Measurements from ENCODE around the gene C14orf93.

C14orf93 gene

DNA sequence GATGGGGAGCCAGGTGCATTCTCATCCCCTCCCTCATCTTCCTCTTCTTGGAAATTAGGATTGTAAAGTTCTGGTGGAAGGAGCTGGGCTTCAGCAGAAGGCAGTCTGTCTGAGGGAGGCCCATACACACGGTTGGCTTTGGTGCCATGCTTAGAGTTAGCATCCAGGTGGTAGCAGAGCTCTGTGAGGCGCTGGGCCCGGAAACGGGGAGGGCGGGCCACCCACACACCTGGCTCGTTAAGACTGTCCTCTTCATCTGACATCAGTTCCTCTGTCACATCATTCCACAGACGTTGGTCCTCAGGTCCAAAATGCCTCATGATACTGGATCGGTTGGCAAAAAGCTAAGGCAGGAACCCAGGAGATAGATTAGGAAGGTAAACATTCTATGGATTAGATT lies 22.7 kb downstream of the C14orf93 start:
- no peak for DNase-seq

- DNase-seq, result no peak
Observed at GRCh38 chr14:22986508-22987054, 23.4 kb downstream of the C14orf93 start.

DNA sequence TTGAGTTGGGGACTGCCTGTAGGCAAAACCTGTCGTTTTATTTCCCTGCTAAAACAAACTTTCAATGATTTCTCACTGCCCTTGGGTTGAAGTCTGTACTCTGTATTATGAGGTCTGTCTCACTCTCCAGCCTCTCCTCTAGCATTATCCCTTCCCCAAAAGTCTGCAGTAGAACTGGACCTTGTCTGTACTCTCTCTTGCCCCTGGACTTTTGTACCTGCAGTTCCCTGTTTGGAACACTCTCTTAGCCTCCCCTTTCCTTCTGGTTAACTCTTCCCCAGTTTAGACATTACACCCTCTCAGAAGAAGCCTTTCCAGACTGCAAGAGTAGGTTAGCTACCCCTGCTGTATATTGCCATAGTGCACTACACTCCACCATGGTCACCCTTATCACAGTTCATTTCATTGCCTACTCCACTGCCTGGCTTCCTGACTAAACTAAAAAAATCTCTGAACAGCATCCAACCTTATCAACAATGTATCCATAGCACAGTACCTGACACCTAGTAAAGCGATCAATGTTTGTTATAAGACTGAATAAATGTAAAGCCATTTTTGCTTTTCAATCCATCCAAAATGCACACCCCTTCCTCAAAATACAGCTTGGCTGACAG lies 23.9 kb downstream of the C14orf93 start:
- DNase-seq, result no peak

DNA sequence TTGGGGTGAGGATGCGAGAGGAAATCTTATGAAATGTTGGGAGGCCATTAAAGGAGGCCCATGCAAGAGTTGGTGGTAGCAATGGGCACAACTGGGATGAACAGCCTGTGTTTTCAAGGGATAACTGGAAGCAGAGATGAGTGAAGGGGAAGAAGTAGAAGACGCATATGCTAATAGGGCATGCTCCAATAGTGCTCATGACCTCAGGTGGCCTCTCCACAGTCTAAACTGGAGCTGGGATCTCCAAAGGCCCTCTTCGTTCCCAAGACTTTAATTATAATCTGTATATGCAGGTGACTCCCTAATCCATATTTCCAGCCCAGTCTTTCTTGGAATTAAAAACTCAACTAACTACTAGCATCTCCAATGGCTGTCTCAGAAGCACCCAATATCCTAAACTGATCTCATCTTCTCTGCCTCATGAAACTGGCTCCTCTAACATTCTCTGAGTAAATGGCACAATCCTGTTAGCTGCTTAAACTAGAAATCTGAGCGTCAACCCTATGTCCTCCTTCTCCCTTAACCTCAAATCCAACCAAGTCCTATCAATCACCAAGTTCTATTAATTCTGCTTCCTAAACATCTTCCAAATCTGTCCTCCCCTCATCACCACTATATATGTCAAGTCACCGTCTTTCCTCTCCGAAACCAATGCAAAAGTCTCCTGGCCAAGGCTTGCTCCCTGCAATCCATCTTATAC lies 24.8 kb downstream of the C14orf93 start:
- DNase-seq, result no peak

- peak; percentile 34 for DNase-seq
Observed at GRCh38 chr14:22982477-22983245, 27.3 kb downstream of the C14orf93 start, which contains the start of gene AJUBA. Gene AJUBA (minus strand): TSS chr14:22982551. CDS start chr14:22982266, 285 bp downstream.

- DNase-seq, result no peak
Observed at GRCh38 chr14:22981876-22982476, 28.0 kb downstream of the C14orf93 start.

DNA sequence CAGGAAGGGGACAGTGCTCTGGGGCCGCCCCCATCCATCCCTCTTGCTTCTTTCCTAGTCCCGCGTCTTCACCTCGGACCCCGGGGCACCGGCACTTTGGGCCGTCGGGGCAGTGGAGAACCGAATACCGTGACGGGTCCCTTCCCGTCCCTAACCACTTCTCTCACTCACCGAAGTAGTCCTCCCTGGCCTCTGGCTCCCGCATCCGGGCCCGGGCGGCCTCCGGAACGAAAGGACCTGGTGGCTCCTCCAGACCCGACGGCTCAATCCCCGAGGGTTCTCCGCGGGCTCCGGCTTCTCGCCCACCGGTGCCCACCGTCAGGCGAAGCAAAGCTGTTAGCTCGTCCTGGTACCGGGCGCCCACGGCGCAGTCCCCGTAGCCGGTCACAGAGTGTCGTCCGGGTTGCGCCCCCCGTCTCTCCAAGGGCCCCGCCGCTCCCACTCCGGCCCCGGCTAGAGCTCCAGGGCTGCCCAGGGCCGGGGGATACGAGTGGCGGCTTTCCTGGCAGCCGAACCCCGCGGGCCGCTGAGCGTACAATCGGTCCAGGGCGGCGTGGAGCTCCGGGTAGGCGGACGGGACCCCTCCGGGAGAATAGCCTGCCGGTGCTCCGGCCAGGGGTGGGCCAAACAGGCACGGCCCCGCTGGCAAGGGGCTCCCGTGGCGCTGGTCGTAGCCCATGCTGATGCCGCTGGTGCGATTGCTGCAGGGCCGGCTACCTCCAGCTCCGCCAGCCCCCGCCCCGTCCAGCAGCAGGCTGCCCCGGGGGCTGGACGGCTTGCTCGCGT lies 28.7 kb downstream of the C14orf93 start:
- no peak for DNase-seq

GRCh38 chr14:22980672-22981089 lies 29.3 kb downstream of the C14orf93 start:
- no peak for DNase-seq

GRCh38 chr14:22979748-22980392 lies 30.1 kb downstream of the C14orf93 start:
- no peak for DNase-seq

- DNase-seq, result no peak
Observed at GRCh38 chr14:22978981-22979671, 30.8 kb downstream of the C14orf93 start.

GRCh38 chr14:22978487-22978837 lies 31.5 kb downstream of the C14orf93 start:
- no peak for DNase-seq

DNA sequence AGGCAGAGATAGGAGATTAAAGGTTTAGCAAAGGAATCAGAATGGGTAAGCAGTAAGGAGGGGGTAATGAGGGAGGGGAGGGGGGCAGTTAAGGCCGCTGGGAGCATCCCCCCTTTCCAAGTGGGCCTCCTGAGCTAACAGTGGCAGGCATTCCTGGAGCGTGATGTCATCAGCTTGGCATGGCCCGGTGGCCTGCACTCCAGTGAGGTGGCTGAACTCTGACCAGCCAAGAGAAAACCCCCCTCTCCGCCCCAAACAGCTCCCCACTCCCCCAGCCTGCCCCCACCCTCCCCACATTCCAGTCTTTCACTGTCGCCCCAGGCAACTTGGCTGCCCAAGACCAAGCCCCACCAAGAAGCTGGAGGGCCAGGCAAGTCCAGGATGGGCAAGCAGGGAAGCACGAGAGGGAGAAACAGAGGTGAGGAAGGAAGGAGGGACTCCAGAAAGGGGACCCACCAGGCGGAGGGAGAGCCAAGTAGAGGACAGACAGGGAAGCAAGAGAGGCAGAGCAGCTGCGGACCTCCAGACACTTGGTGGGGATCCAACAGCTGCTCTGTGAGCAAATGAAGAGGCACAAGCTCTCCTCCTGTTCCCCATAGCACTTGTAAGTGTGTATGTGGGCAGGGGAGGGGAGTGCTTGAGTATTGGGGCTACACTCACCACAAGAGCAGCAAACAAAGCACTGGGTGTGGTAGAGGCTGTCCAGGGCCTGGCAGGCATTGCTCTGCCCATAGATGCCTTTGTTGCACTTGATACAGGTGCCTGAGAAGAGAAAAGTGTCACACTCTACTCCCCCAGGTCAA lies 32.1 kb downstream of the C14orf93 start:
- DNase-seq, result no peak

DNA sequence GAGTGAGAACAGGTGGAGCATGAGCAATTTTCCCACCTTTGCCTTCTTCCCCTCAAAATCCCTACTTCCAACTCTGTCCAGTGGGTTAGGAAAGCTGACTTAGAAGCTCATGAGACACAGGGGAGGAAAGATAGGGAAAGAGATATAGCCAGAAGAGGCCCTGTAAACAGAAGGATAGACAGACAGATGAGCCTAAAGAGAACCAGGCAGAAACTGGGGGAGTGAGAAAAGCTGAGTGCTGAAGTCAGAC lies 32.6 kb downstream of the C14orf93 start:
- no peak for DNase-seq

GRCh38 chr14:22976620-22977433 lies 33.1 kb downstream of the C14orf93 start:
- no peak for DNase-seq

DNA sequence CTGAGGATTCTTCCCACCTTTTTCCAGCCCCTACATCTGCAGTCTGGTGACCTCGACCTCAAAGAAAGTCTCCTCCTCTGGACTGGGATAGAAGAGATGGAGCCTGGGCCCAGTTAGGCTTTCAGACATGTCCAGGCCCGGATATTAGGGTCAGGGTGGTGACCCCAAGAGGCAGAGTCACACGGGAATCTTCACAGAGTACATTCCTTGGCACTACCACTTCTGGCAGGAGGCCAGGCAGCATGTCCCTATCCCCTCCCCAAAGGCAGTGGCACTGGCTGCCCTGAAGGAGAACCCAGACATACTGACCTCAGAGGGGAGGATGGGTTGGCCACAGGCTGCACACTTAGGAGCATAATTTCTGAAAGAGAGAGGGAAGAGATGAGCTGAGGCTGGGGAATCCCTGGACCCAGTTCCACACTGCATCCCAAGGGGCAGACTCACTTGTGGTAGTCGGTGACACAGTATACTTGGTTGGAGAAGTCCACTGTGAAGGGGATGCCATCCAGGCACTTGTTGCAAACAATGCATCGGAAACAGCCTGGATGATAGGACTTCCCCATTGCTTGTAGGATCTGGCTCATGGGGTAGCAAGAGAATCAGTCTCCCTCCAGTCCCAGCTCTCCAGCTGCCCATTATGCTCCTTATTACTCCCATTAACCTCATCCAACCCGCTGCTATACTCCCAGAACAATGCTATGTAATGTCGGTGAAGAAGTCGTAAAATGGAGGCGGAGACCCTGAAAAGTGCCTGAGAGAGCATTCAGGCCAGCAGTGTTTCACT lies 35.2 kb downstream of the C14orf93 start:
- no peak for DNase-seq

DNA sequence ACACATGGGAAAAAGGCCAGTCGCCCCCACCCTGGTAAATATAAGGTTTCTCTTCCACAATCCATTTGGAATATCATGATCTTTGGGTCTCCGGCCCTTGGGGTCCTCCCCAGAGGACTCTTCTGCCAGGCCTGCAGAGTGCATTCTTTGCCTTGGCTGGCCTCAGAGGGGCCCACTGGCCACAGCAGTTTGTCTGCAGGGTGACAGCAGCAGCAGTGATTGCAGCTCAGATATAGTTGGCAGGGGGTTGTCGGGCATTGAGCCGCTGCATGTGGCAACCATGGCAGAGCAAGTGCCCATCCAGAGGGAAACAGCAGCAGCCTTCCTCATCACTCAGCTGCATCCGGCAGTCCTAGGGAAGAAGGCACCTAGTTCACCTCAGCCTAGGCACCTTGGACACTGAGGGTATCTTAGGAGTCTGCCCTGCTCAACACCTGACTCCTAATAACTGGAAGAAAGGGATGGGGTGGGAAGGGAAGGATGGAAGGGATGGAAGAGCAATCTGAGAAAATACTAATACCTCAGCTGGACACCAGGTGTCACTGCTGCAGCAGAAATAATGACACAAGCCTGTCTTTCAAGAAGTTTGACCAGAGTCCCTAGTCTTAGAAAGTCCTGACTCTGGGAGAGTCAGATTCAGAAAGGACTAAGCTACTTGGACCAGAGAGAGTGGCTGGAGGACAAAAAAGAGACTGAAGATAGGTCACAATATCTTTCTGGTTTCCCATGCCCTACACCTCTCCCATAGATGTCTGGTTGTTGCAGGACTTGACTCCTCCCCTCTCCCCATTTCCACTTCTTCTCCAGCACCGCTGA lies 36.5 kb downstream of the C14orf93 start:
- DNase-seq, result no peak

DNA sequence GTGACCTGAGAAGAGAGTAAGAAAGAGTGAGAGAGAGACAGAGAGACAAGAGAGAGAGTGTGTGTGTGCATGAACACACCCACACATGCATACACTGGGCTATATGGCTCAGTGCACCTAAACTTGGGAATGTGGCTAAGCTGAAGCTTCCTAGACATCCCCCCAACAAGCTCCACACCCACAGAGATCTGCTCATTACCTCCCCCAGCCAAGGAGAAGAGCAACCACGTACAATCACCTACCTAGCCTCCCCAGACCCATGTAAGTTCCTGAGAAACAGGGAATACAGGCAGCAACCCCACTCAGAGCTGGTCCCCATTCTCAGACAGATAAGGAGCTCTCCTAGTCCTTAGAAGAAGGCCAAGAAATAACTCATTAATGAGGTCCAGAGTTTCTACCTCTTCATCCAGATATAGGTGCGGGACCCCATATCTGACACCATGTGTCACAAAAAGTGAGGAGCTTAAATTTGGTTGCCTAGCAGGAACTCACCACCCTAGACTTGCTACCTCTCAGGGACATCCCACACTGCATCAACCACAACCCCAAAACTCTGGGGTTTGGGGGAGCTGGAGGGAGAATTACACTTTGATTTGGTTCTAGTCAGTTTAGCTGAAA lies 37.5 kb downstream of the C14orf93 start:
- no peak for DNase-seq
